HG02943 (cell line): ENCODE results near the gene DIP2A.

Experiments
- ATAC-seq: cut with Tn5 transposase; IDR thresholded peaks from one replicate; pipeline ENCODE4 v1.9.1; 2021; ENCODE audit warnings: mild to moderate bottlenecking, low read depth, moderate library complexity; ENCODE audit not compliant: unreplicated experiment

DIP2A gene

DNA sequence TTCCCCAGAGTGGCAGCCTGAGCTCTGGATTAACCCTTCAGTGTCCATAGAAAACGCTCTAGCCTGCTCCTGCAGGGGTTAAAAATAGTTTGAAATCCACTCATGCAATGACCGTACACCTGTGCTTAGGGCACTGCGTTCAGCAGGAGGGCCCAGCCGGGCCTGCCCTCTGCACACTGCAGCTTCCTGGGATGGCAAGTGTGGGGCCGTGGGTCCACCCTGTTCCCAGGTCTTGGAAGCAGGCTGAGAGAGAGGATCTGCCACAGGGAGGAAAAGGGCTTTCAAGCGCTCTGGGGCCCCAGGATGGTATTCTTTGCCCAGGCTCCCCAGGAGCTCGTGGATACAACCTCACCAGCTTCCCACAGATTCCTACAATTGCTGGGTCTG lies 147.7 kb downstream of the DIP2A start:
- no peak for ATAC-seq

DNA sequence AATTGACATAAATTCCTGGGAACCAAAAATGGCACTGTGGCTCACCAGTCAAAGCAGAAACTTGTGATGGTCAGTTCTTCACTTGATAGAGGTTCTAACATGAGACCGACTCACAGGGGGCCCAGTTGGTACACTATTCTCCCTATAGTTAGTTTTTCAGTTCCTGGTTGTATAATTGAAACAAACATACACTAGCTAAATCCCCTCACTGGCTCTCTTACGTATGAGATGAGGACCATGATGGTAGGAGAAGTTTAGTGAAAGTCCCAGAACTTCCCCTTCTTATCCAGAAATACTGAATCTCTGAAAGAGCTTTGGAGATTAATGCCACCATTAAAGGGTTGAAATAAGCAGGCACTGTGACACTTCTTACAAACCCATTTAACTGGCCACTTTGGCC lies 148.9 kb downstream of the DIP2A start:
- ATAC-seq = no peak

DNA sequence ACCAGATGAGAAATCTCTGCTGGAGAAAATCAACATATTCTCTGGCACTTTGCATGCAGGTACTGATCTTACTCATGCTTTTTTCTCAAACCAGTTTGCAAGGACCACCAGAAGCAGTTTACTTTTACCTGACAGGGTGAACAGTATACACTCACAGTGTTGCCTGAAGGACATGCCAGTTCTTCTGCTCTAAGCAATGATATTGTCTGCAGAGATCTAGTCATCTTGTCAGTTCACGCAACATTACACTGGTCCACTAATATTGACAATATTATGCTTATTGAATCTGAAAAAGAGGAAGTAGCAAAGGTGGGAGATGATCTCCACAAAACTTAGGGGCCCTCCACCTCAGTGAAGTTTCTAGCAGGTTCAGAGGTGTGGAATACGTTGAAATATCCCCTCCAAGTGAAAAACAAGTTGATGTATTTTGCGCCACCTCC lies 150.0 kb downstream of the DIP2A start:
- ATAC-seq = no peak

DNA sequence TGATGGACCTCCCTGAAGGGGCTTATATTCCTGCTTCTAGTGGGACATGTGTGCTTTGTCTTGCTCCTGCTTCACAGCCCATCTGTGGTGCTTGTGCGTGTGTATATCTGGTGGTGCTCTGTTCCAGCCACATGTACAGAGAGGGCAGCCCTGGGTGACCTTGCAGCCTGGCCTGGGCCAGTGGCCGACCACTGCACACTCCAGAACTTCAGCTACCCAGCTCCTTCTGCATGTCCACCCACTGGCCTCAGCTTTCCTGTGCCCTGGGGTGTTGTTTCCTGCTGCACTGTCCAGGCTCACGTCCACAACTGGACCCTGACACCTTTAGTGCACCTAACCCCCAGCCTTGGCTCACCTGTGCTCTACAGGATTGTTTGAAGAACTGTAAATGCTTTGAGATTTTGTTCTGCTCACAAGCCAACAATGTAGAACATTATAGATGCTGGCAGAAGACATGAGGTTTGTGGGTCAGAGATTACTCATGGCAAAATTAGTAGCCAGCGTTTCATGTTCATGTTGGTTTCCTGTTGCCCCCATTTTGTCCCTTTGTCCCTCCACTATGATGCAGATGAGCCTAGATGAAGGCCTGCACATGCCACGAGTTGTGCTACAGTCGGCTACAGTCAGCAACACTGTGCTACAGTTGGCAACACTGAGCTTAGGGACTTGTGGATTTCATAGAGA lies 151.5 kb downstream of the DIP2A start:
- no peak for ATAC-seq

DNA sequence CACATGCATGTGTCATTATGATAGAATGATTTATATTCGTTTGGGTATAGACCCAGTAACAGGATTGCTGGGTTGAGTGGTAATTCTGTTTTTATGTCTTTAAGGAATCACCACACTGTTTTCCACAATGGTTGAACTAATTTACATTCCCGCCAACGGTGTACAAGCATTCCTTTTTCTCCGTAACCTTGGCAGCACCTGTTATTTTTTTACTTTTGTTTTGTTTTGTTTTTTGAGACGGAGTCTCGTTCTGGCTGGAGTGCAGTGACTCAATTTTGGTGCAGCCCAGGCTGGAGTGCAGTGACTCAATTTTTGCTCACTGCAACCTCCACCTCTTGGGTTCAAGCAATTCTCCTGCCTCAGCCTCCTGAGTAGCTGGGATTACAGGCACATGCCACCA lies 154.7 kb downstream of the DIP2A start:
- no peak for ATAC-seq

DNA sequence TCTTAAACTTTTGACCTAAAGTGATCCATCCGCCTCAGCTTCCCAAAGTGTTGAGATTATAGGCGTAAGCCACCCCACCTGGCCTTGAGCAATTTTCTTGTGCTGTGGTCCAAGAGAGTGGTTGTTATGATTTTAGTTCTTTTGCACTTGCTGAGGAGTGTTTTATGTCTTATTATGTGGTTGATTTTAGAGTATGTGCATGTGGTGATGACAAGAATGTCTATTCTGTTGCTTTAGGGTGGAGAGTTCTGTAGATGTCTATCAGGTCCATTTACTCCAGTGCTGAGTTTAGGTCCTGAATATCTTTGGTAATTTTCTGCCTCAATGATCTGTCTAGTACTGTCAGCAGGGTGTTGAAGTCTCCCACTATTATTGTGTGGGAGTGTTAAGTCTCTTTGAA lies 157.4 kb downstream of the DIP2A start:
- no peak for ATAC-seq

DNA sequence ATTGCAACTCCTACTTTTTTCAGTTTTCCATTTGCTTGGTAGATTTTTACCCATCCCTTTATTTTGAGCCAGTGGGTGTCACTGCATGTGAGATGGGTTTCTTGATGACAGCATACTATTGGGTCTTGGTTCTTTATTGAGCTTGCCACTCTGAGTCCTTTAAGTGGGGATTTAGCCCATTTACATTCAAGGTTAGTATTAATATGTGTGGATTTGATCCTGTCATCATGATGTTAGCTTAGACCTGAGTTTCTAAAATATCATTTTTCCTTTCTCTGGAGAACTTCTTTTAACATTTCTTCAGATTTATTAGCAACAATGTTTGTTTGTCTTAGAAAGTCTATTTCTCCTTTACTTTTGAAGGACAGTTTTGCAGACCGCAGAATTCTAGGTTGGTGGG lies 158.0 kb downstream of the DIP2A start:
- no peak for ATAC-seq

DNA sequence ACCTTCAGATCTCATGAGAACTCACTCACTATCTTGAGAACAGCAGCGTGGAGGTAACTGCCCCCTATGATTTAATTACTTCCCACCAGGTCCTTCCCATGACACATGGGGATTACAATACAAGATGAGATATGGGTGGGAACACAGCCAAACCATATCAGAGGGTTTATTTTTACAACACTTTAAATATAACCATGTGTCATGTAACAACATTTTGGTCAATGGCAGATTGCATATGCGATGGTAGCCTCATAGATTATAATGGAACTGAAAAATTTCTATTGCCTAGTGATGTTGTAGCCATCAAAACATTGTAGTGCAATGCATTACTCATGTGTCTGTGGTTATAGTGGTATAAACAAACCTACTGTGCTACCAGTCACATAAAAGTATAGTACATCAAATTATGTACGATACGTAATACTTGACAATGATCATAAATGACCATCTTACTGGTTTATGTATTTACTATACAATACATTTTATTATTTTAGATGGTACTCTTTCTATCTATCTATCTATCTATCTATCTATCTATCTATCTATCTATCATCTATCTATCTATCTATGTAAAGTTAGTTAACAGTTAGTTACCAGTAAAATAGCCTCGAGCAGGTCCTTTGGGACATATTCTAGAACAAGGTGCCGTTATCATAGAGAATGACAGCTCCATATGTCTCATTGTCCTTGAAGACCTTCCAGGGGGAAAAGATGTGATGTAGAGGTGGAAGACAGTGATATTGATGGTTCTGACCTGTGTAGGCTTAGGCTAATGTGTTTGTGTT lies 158.8 kb downstream of the DIP2A start:
- no peak for ATAC-seq

DNA sequence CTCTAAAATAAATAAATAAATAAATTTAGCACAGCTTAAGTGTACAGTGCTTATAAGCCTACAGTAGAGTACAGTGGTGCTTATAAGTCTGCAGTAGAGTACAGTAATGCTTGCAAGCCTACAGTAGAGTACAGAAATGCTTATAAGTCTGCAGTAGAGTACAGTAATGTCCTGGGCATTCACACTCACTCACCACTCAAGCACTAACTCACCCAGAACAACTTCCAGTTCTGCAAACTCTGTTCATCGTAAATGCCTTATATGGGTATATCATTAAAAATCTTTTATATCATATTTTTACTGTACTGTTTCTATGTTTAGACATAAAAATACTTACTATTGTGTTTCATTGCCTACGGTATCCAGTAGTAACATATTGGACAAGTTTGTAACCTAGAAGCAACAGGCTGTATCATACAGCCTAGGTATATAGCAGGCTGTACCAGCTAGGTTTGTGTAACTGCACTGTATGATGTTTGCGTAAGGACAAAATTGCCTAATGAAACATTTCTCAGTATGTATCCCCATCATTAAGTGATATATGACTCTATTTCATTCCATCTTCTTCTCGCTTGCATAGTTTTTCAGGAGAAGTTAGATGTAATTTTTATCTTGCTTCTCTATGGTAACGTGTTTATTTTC lies 160.2 kb downstream of the DIP2A start:
- ATAC-seq = no peak
